Osteoblast (primary cell): ENCODE measurements around the gene RFFL. TPM values are rescaled to one million over a fixed set of nuclear protein-coding genes. Genes with fewer than 3 reads are reported as not detected.
A peak's percentile ranks its signal among the peaks of the same experiment; 100 is the strongest.

Experiments used
- DNase-seq: peaks from one replicate; pipeline ENCODE4 v3.0.0; 2011; ENCODE audit warnings: low spot score, mixed read lengths; ENCODE audit not compliant: insufficient read length; ENCODE audit errors: missing footprints
- H2AFZ ChIP-seq: 2 replicates; pipeline ENCODE4 v1.6.0; 2011; ENCODE audit warnings: mild to moderate bottlenecking, low read length
- H3K27ac ChIP-seq: 2 replicates; pipeline ENCODE4 v1.5.1; 2011; ENCODE audit warnings: mild to moderate bottlenecking, low read depth, low read length, moderate library complexity
- H3K27me3 ChIP-seq: 2 replicates; pipeline ENCODE4 v1.6.0; 2012; ENCODE audit warnings: mild to moderate bottlenecking, control low read depth, inconsistent platforms, low read length, moderate library complexity; ENCODE audit not compliant: insufficient read depth
- H3K36me3 ChIP-seq: 2 replicates; pipeline ENCODE4 v1.5.1; 2011; ENCODE audit warnings: mild to moderate bottlenecking, low read length, control low read depth, moderate library complexity; ENCODE audit not compliant: insufficient read depth
- H3K4me1 ChIP-seq: 2 replicates; pipeline ENCODE4 v1.5.1; 2011; ENCODE audit warnings: mild to moderate bottlenecking, low read length, control low read depth, moderate library complexity; ENCODE audit not compliant: insufficient read depth
- H3K4me2 ChIP-seq: 2 replicates; pipeline ENCODE4 v1.6.0; 2011; ENCODE audit warnings: mild to moderate bottlenecking, low read length; ENCODE audit not compliant: insufficient read depth
- H3K4me3 ChIP-seq: fragments of 200-600 bp; sonication (generic); 3 replicates; pipeline ENCODE4 v1.5.1; 2012; ENCODE audit warnings: mild to moderate bottlenecking, low read length, inconsistent platforms; ENCODE audit not compliant: insufficient read depth
- H3K79me2 ChIP-seq: 2 replicates; pipeline ENCODE4 v1.6.0; 2012; ENCODE audit warnings: mild to moderate bottlenecking, low read length, control low read depth, inconsistent platforms; ENCODE audit not compliant: insufficient read depth
- H3K9me3 ChIP-seq: 2 replicates; pipeline ENCODE4 v1.5.1; 2011; ENCODE audit warnings: low read depth, low read length, control low read depth
- H4K20me1 ChIP-seq: 2 replicates; pipeline ENCODE4 v1.6.0; 2012; ENCODE audit warnings: mild to moderate bottlenecking, low read length, control low read depth; ENCODE audit not compliant: insufficient read depth
- CTCF ChIP-seq: IDR thresholded peaks from 2 replicates; pipeline ENCODE4 v1.5.1; 2011; ENCODE audit warnings: mild to moderate bottlenecking, low read depth, low read length, moderate library complexity; ENCODE audit errors: extremely low read depth
- total RNA-seq: library from RNA; depleted of rRNA; stranded (reverse); fragments of >200 nt; gene quantifications from 2 replicates; pipeline ENCODE4 v1.2.3, GENCODE V29; 2012

The RFFL gene
- total RNA-seq, 1 donor = 15.2 TPM

GRCh38 chr17:34980353-34980680 lies 83.2 kb downstream of the RFFL start, which contains the start of gene LIG3:
Gene LIG3 (plus strand): TSS chr17:34980512. CDS start chr17:34983006, 2,494 bp downstream.
- Histone ChIP-seq H3K27ac (peak within 1 kb of the TSS; percentile 94), H3K4me2 (peak within 1 kb of the TSS; percentile 93), H2AFZ (peak within 1 kb of the TSS; percentile 85), H3K27me3 (no peaks in the 10 kb centered on the region), H3K79me2 (peaks cover 27% of the 10 kb centered on the region), H3K36me3 (peaks cover under 1% of the 10 kb centered on the region), H4K20me1 (no peaks in the 10 kb centered on the region), H3K4me1 (peaks cover 16% of the 10 kb centered on the region), H3K9me3 (no peaks in the 10 kb centered on the region), H3K4me3 (peak within 1 kb of the TSS; percentile 83)
- no peak for TF ChIP-seq CTCF
- peak; percentile 99 for DNase-seq

- Histone ChIP-seq H3K4me3 (peak overlapping the region; percentile 83), H3K36me3 (no peaks in the 10 kb centered on the region), H3K79me2 (peaks cover 27% of the 10 kb centered on the region), H3K9me3 (no peaks in the 10 kb centered on the region), H3K4me1 (peaks cover 16% of the 10 kb centered on the region), H3K27me3 (no peaks in the 10 kb centered on the region), H3K4me2 (peak overlapping the region; percentile 93), H2AFZ (peak overlapping the region; percentile 82), H4K20me1 (no peaks in the 10 kb centered on the region), H3K27ac (peak overlapping the region; percentile 94)
- DNase-seq = peak; percentile 90
- TF ChIP-seq CTCF = no peak
Observed at GRCh38 chr17:34979650-34980352, 83.7 kb downstream of the RFFL start.

- no peaks in the 10 kb centered on the region for H3K27me3 ChIP-seq
- no peaks in the 10 kb centered on the region for H4K20me1 ChIP-seq
- H3K36me3 ChIP-seq = no peaks in the 10 kb centered on the region
- H3K4me2 ChIP-seq = peak overlapping the region; percentile 93
- H3K4me3 ChIP-seq = no peak overlapping the region
- TF ChIP-seq CTCF = no peak
- DNase-seq = no peak
- H3K27ac ChIP-seq = no peak overlapping the region
- H2AFZ ChIP-seq = no peak overlapping the region
- H3K9me3 ChIP-seq = no peaks in the 10 kb centered on the region
- peaks cover 16% of the 10 kb centered on the region for H3K4me1 ChIP-seq
- H3K79me2 ChIP-seq = peaks cover 27% of the 10 kb centered on the region
Observed at GRCh38 chr17:34979153-34979552, 84.4 kb downstream of the RFFL start.

- Histone ChIP-seq H4K20me1 (no peaks in the 10 kb centered on the region), H3K79me2 (no peaks in the 10 kb centered on the region), H3K27ac (no peak overlapping the region), H3K4me2 (no peak overlapping the region), H3K36me3 (no peaks in the 10 kb centered on the region), H3K9me3 (no peaks in the 10 kb centered on the region), H3K4me3 (no peak overlapping the region), H2AFZ (no peak overlapping the region), H3K27me3 (no peaks in the 10 kb centered on the region), H3K4me1 (peaks cover 6% of the 10 kb centered on the region)
- no peak for TF ChIP-seq CTCF
- DNase-seq = no peak
Observed at GRCh38 chr17:34974794-34975785, 88.4 kb downstream of the RFFL start.
